Effector memory CD8-positive, alpha-beta T cell (primary cell): Measurements from ENCODE around the gene STK39.

Experiments used
- ATAC-seq: fragments of 150-1000 bp; cut with Tn5 transposase; replicated peaks from 2 replicates; pipeline ENCODE4 v1.10.0; 2021; ENCODE audit warnings: mild to moderate bottlenecking, moderate library complexity
- DNase-seq, 3 experiments: peaks; one replicate each; pipeline ENCODE4 v3.0.0; 2021
- H3K27ac Mint-ChIP-seq, 2 donors: one replicate each; pipeline ENCODE4 v1.8.0; 2022; ENCODE audit warnings: mild to moderate bottlenecking in 2 of 2, mixed read lengths in 2 of 2, moderate library complexity in 2 of 2
- H3K27me3 Mint-ChIP-seq, 2 donors: one replicate each; pipeline ENCODE4 v1.8.0; 2022; ENCODE audit warnings: mixed read lengths in 2 of 2
- H3K36me3 Mint-ChIP-seq: one replicate; pipeline ENCODE4 v1.8.0; 2022; ENCODE audit warnings: mild to moderate bottlenecking, moderate library complexity, mixed read lengths; ENCODE audit not compliant: insufficient read depth
- H3K4me1 Mint-ChIP-seq, 2 donors: one replicate each; pipeline ENCODE4 v1.8.0; 2022; ENCODE audit warnings: low read depth in 2 of 2, mixed read lengths in 2 of 2
- H3K4me3 Mint-ChIP-seq, 2 donors: one replicate each; pipeline ENCODE4 v1.8.0; 2022; ENCODE audit warnings: mild to moderate bottlenecking in 2 of 2, mixed read lengths in 2 of 2, moderate library complexity in 2 of 2
- H3K9me3 Mint-ChIP-seq, 2 donors: one replicate each; pipeline ENCODE4 v1.8.0; 2022; ENCODE audit warnings: mixed read lengths in 2 of 2

STK39 gene

GRCh38 chr2:168234407-168235085 lies 12.8 kb downstream of the STK39 start:
- ATAC-seq = peak; percentile 90
- Mint-ChIP-seq H3K36me3 (peaks cover 5% of the 10 kb centered on the region), H3K4me3 (peak overlapping the region; percentile 0 to 43), H3K4me1 (peaks cover 20 to 44% of the 10 kb centered on the region in 2 donors), H3K9me3 (peaks cover 0 to 3% of the 10 kb centered on the region in 2 donors), H3K27ac (peak overlapping the region in 1 of 2 donors; percentile 0), H3K27me3 (no peaks in the 10 kb centered on the region)
- DNase-seq = no peak

GRCh38 chr2:168233726-168234406 lies 13.5 kb downstream of the STK39 start:
- Mint-ChIP-seq H3K27ac (peak overlapping the region; percentile 0 to 69), H3K4me1 (peaks cover 20 to 49% of the 10 kb centered on the region in 2 donors), H3K9me3 (peaks cover 0 to 3% of the 10 kb centered on the region in 2 donors), H3K4me3 (peak overlapping the region; percentile 0 to 43), H3K27me3 (no peaks in the 10 kb centered on the region), H3K36me3 (peaks cover 5% of the 10 kb centered on the region)
- DNase-seq (no peak), ATAC-seq (peak; percentile 19)

- DNase-seq (no peak), ATAC-seq (no peak)
- Mint-ChIP-seq H3K27ac (peak overlapping the region in 1 of 2 donors; percentile 69), H3K27me3 (no peaks in the 10 kb centered on the region), H3K4me3 (no peak overlapping the region), H3K9me3 (peaks cover 0 to 3% of the 10 kb centered on the region in 2 donors), H3K36me3 (peaks cover 5% of the 10 kb centered on the region), H3K4me1 (peaks cover 20 to 45% of the 10 kb centered on the region in 2 donors)
Measured at GRCh38 chr2:168233166-168233565, 14.2 kb downstream of the STK39 start.

- no peak overlapping the region for H3K4me3 Mint-ChIP-seq
- H3K9me3 Mint-ChIP-seq = peaks cover 0 to 3% of the 10 kb centered on the region in 2 donors
- H3K4me1 Mint-ChIP-seq = peaks cover 16 to 42% of the 10 kb centered on the region in 2 donors
- no peaks in the 10 kb centered on the region for H3K27me3 Mint-ChIP-seq
- H3K36me3 Mint-ChIP-seq = peaks cover 9% of the 10 kb centered on the region
- DNase-seq (no peak), ATAC-seq (no peak)
- H3K27ac Mint-ChIP-seq = peak overlapping the region; percentile 49 to 69
Measured at GRCh38 chr2:168231609-168232241, 15.7 kb downstream of the STK39 start.

- H3K36me3 Mint-ChIP-seq = peaks cover 9% of the 10 kb centered on the region
Measured at GRCh38 chr2:168230389-168230788, 17.0 kb downstream of the STK39 start.

GRCh38 chr2:168224346-168224745 lies 23.0 kb downstream of the STK39 start:
- DNase-seq = no peak
- no peak overlapping the region for H3K4me3 Mint-ChIP-seq
- H3K4me1 Mint-ChIP-seq = peaks cover 20 to 63% of the 10 kb centered on the region in 2 donors
- no peaks in the 10 kb centered on the region for H3K27me3 Mint-ChIP-seq
- no peak for ATAC-seq
- H3K27ac Mint-ChIP-seq = peak overlapping the region in 1 of 2 donors; percentile 88
- H3K9me3 Mint-ChIP-seq = no peaks in the 10 kb centered on the region
- H3K36me3 Mint-ChIP-seq = peaks cover 7% of the 10 kb centered on the region

More at GRCh38 chr2:168230389-168230788, 17.0 kb downstream of the STK39 start:
- no peak for DNase-seq
- Mint-ChIP-seq H3K9me3 (peaks cover 0 to 3% of the 10 kb centered on the region in 2 donors), H3K27me3 (no peaks in the 10 kb centered on the region), H3K4me1 (peaks cover 20 to 53% of the 10 kb centered on the region in 2 donors), H3K4me3 (no peak overlapping the region), H3K27ac (peak overlapping the region in 1 of 2 donors; percentile 13)
- no peak for ATAC-seq

GRCh38 chr2:168222088-168222487 lies 25.3 kb downstream of the STK39 start:
- no peak for DNase-seq
- no peak for ATAC-seq
- Mint-ChIP-seq H3K27me3 (no peaks in the 10 kb centered on the region), H3K36me3 (peaks cover 3% of the 10 kb centered on the region), H3K4me3 (no peak overlapping the region), H3K27ac (peak overlapping the region in 1 of 2 donors; percentile 17), H3K9me3 (no peaks in the 10 kb centered on the region), H3K4me1 (peaks cover 30 to 70% of the 10 kb centered on the region in 2 donors)

- H3K36me3 Mint-ChIP-seq = peaks cover 3% of the 10 kb centered on the region
- H3K27me3 Mint-ChIP-seq = no peaks in the 10 kb centered on the region
- peaks cover 30 to 69% of the 10 kb centered on the region in 2 donors for H3K4me1 Mint-ChIP-seq
- no peak overlapping the region for H3K4me3 Mint-ChIP-seq
- ATAC-seq (no peak), DNase-seq (no peak)
- H3K27ac Mint-ChIP-seq = peak overlapping the region in 1 of 2 donors; percentile 17
- H3K9me3 Mint-ChIP-seq = no peaks in the 10 kb centered on the region
Measured at GRCh38 chr2:168220965-168221819, 26.2 kb downstream of the STK39 start.

- DNase-seq = no peak
Measured at GRCh38 chr2:168217920-168218319, 29.5 kb downstream of the STK39 start.

GRCh38 chr2:168216351-168217005 lies 30.9 kb downstream of the STK39 start:
- Mint-ChIP-seq H3K27ac (no peak overlapping the region), H3K9me3 (no peaks in the 10 kb centered on the region), H3K27me3 (no peaks in the 10 kb centered on the region), H3K36me3 (no peaks in the 10 kb centered on the region), H3K4me3 (no peak overlapping the region), H3K4me1 (peaks cover 45 to 66% of the 10 kb centered on the region in 2 donors)
- DNase-seq = no peak
- no peak for ATAC-seq

More at GRCh38 chr2:168217920-168218319, 29.5 kb downstream of the STK39 start:
- Mint-ChIP-seq H3K27ac (no peak overlapping the region), H3K4me1 (peaks cover 33 to 60% of the 10 kb centered on the region in 2 donors), H3K9me3 (no peaks in the 10 kb centered on the region), H3K36me3 (no peaks in the 10 kb centered on the region), H3K27me3 (no peaks in the 10 kb centered on the region), H3K4me3 (no peak overlapping the region)
- no peak for ATAC-seq

- H3K9me3 Mint-ChIP-seq = no peaks in the 10 kb centered on the region
- H3K27me3 Mint-ChIP-seq = no peaks in the 10 kb centered on the region
- DNase-seq = no peak
- peak overlapping the region in 1 of 2 donors; percentile 65 for H3K27ac Mint-ChIP-seq
- H3K4me1 Mint-ChIP-seq = peaks cover 47 to 66% of the 10 kb centered on the region in 2 donors
- H3K36me3 Mint-ChIP-seq = no peaks in the 10 kb centered on the region
- ATAC-seq = no peak
- no peak overlapping the region for H3K4me3 Mint-ChIP-seq
Measured at GRCh38 chr2:168215813-168216212, 31.6 kb downstream of the STK39 start.

- H3K27ac Mint-ChIP-seq = peak overlapping the region in 1 of 2 donors; percentile 84
- ATAC-seq = no peak
- H3K4me3 Mint-ChIP-seq = peak overlapping the region in 1 of 2 donors; percentile 60
- peaks cover 4% of the 10 kb centered on the region for H3K36me3 Mint-ChIP-seq
- no peaks in the 10 kb centered on the region for H3K9me3 Mint-ChIP-seq
- H3K4me1 Mint-ChIP-seq = peaks cover 44 to 71% of the 10 kb centered on the region in 2 donors
- H3K27me3 Mint-ChIP-seq = no peaks in the 10 kb centered on the region
- no peak for DNase-seq
Measured at GRCh38 chr2:168212866-168213265, 34.5 kb downstream of the STK39 start.
